ENCODE results near the gene ACE2. TPM values are rescaled to one million over a fixed set of nuclear protein-coding genes. Genes with fewer than 3 reads are reported as not detected.

ACE2 gene
- total RNA-seq, 4 donors from 2014 or later, result 2.5 to 457 (median 180) TPM

DNA sequence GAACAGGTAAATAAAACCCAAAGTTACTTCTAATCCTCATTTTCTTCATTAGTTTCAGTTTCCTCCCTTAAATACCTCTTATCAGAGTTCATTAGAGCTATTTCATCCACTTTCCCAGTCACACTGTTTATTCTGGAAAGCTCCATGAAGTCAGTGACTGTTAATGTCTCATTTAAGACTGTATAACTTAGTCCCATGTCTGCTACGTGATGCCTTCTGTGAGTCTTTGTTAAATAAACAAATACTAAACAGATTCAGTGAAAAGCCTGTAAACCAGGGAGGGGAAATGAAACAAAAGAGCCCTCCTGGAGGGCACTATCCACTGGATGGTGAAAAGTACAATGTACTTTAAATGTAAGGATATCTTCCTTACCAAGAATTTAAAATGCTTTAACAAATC is 24.7 kb downstream of the ACE2 start:
- Histone ChIP-seq H3K36me3 (no peaks in the 10 kb centered on the region), H3K9me3 (no peaks in the 10 kb centered on the region), H3K4me1 (no peaks in the 10 kb centered on the region), H3K4me3 (no peak overlapping the region), H3K27me3 (no peaks in the 10 kb centered on the region), H3K27ac (no peak overlapping the region)
- DNase-seq, result no peak
- TF ChIP-seq, protein P1, sequence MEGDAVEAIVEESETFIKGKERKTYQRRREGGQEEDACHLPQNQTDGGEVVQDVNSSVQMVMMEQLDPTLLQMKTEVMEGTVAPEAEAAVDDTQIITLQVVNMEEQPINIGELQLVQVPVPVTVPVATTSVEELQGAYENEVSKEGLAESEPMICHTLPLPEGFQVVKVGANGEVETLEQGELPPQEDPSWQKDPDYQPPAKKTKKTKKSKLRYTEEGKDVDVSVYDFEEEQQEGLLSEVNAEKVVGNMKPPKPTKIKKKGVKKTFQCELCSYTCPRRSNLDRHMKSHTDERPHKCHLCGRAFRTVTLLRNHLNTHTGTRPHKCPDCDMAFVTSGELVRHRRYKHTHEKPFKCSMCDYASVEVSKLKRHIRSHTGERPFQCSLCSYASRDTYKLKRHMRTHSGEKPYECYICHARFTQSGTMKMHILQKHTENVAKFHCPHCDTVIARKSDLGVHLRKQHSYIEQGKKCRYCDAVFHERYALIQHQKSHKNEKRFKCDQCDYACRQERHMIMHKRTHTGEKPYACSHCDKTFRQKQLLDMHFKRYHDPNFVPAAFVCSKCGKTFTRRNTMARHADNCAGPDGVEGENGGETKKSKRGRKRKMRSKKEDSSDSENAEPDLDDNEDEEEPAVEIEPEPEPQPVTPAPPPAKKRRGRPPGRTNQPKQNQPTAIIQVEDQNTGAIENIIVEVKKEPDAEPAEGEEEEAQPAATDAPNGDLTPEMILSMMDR (IDR thresholded peaks at IDR 0.05), result no peak
- no peak for TF ChIP-seq POLR2A (IDR thresholded peaks at IDR 0.05)

DNA sequence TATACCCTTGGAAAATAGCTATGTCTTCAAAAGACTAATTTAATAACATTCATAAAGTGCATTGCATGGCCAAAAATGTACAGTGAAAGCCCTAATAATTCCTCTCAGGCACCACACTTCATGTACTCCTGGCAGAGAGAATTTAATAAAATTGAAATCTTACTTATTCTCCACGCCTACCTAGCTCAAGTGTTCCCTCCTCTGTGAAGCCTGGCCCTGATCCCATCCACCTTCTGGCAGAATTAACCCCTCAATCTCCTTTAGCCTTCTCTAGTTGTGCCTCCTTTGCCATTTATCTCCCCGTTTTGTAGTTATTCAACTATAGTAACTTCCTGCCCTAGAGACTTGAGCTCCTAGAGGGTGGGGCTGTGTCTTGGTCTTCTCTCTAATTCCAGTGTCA is 26.7 kb downstream of the ACE2 start:
- Histone ChIP-seq H3K4me3 (no peak overlapping the region), H3K27me3 (no peaks in the 10 kb centered on the region), H3K4me1 (no peaks in the 10 kb centered on the region), H3K9me3 (no peaks in the 10 kb centered on the region), H3K36me3 (no peaks in the 10 kb centered on the region), H3K27ac (no peak overlapping the region)
- no peak for DNase-seq
- no peak for TF ChIP-seq POLR2A (IDR thresholded peaks at IDR 0.05)
- TF ChIP-seq, protein P1 (IDR thresholded peaks at IDR 0.05), result no peak

DNA sequence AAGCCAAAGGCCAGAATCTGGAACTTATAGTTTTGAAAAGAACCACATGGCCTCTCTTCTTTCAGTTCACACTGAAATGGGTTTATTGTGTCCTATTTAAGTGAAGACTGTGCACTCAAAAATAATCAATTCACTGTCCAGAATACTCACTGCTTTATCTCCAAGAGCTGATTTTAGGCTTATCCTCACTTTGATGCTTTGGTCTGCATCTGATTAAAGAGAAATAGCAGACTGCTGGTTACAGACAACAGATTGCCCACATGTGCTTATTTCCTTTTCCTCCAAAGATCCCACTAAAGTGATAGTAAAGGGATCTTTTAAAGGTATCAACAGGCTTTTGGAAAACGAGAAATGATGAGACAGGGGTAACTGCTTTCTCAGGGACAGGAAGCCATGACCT is 30.6 kb downstream of the ACE2 start:
- no peak for TF ChIP-seq POLR2A (IDR thresholded peaks at IDR 0.05)
- TF ChIP-seq, protein P1 (IDR thresholded peaks at IDR 0.05), result no peak
- DNase-seq, result no peak
- Histone ChIP-seq H3K4me3 (no peak overlapping the region), H3K27ac (no peak overlapping the region), H3K9me3 (no peaks in the 10 kb centered on the region), H3K27me3 (no peaks in the 10 kb centered on the region), H3K36me3 (no peaks in the 10 kb centered on the region), H3K4me1 (no peaks in the 10 kb centered on the region)

DNA sequence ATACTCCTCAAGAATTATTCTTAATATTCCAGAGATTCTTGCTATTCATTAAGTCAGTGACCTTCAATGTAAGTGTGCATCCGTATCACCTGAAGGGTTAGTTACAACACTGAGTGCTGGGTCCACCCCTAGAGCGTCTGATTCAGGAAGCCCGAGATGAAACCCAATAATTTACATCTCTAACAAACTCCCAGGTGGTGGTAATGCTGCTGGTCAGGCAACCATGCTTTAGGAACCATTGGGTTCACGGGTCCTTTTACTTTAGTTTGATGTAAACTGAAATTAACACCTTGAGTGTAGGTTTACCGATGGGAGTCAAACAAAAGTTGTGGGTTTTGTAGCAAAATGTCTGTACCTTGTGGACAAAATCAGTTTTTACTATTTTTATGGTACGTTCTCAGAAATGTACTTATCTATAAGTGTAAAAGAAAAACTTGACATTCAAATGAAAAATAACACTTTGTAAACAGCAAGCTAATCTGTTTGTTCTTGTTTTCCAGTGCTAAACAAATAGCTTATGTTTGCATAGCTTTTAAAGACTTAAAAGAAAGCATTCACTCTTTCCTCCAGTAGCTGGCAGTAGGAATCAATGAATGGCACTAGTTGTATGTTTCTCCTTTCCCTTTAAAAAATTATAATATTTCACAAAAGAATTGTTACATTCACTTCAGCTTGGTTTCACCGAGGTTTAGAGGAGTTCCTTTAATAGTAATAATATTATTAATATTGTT is 32.7 kb downstream of the ACE2 start:
- Histone ChIP-seq H3K4me3 (no peak overlapping the region), H3K36me3 (no peaks in the 10 kb centered on the region), H3K9me3 (no peaks in the 10 kb centered on the region), H3K4me1 (no peaks in the 10 kb centered on the region), H3K27me3 (no peaks in the 10 kb centered on the region), H3K27ac (no peak overlapping the region)
- DNase-seq, result no peak
- no peak for TF ChIP-seq POLR2A (IDR thresholded peaks at IDR 0.05)
- TF ChIP-seq, protein P1 (IDR thresholded peaks at IDR 0.05), result peak in 1 of 6 experiments; percentile 6

DNA sequence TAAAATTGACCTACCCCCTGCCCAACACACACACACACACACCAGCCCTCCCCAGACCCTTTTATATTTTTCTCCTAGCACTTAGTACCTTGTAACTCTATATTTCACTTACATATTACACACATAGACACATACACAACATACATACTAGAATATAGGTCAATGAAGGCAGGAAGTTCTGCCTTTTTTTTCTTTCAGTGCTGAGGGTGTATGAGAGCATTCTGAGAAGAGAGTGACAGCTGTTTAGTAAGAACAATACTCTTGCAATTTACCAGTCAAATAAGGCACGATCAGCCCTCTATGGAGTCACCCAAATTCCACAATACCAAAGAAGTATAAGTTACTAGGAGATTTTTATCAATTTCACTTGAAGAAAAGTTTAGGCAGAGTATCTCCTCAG is 33.5 kb downstream of the ACE2 start:
- TF ChIP-seq, protein P1 (IDR thresholded peaks at IDR 0.05), result no peak
- TF ChIP-seq POLR2A (IDR thresholded peaks at IDR 0.05), result no peak
- H3K4me3 ChIP-seq, result no peak overlapping the region
- H3K9me3 ChIP-seq, result no peaks in the 10 kb centered on the region
- no peak overlapping the region for H3K27ac ChIP-seq
- no peaks in the 10 kb centered on the region for H3K27me3 ChIP-seq
- H3K36me3 ChIP-seq, result no peaks in the 10 kb centered on the region
- no peaks in the 10 kb centered on the region for H3K4me1 ChIP-seq
- DNase-seq, result no peak
